B cell (primary cell): Measurements from ENCODE around the gene NHSL2. TPM values are rescaled to one million over a fixed set of nuclear protein-coding genes. Genes with fewer than 3 reads are reported as not detected.

Experiments
- ATAC-seq: fragments of 200-7000 bp; cut with Tn5 transposase; one replicate; pipeline ENCODE4 v1.10.0; 2021; ENCODE audit warnings: low read depth, mild to moderate bottlenecking, moderate number of reproducible peaks, moderate library complexity
- CTCF ChIA-PET: fragments of 350-600 bp; sonication (Branson Sonifier 250); formaldehyde crosslinking; loops from one replicate; lab custom pipeline; 2021; ENCODE audit warnings: antibody characterized with exemption, inconsistent platforms; lab: Charles Lee
- POLR2A ChIA-PET: fragments of 350-600 bp; sonication (Branson Sonifier 250); formaldehyde crosslinking; loops from one replicate; lab custom pipeline; 2021; ENCODE audit warnings: antibody characterized with exemption; lab: Charles Lee
- DNase-seq: peaks from one replicate; pipeline ENCODE4 v3.0.0; 2013
- H2AFZ ChIP-seq: 2 replicates; pipeline ENCODE4 v1.6.1; 2012; ENCODE audit warnings: mild to moderate bottlenecking, low read depth, low read length; ENCODE audit not compliant: insufficient read depth, poor library complexity, severe bottlenecking
- H3K27ac ChIP-seq, 2 donors: 1 replicate in 1 of 2; 2 replicates in 1 of 2; pipeline ENCODE4 v1.5.1; 2012 to 2013; ENCODE audit warnings: low read length in 2 of 2, mild to moderate bottlenecking in 2 of 2, moderate library complexity in 1 of 2
- H3K27me3 ChIP-seq, 4 experiments: fragments of 200-600 bp in 1 of 4; sonication (generic) in 1 of 4; replicated peaks in 1 of 4; 1 replicate in 2 of 4; 2 replicates in 2 of 4; pipeline versions ENCODE4 v1.6.1 to v1.7.0; 2013 to 2016; ENCODE audit warnings: low read length in 3 of 4, mild to moderate bottlenecking in 2 of 4, mixed read lengths in 1 of 4, moderate library complexity in 1 of 4; ENCODE audit not compliant: insufficient read depth in 4 of 4, control insufficient read depth in 3 of 4; ENCODE audit errors: control extremely low read depth in 1 of 4
- H3K36me3 ChIP-seq, 2 experiments: replicated peaks in 1 of 2; 1 replicate in 1 of 2; 2 replicates in 1 of 2; pipeline versions ENCODE4 v1.6.1 to v1.7.1; 2013; ENCODE audit warnings: low read length in 1 of 2; ENCODE audit not compliant: insufficient read depth in 2 of 2, control insufficient read depth in 1 of 2; ENCODE audit errors: control extremely low read depth in 1 of 2, extremely low read depth in 1 of 2
- H3K4me1 ChIP-seq, 2 donors: fragments of 200-600 bp in 1 of 2; sonication (generic) in 1 of 2; 1 replicate in 1 of 2; 2 replicates in 1 of 2; pipeline versions ENCODE4 v1.5.1 to v1.6.1; 2013 to 2017; ENCODE audit warnings: low read length in 2 of 2; ENCODE audit not compliant: control insufficient read depth in 2 of 2, insufficient read depth in 2 of 2
- H3K4me2 ChIP-seq: replicated peaks from 2 replicates; pipeline ENCODE3; 2012; ENCODE audit warnings: mild to moderate bottlenecking, low read depth, low read length; ENCODE audit not compliant: poor library complexity, severe bottlenecking
- H3K4me3 ChIP-seq, 5 experiments: fragments of 200-600 bp in 1 of 5; sonication (generic) in 1 of 5; 1 replicate in 3 of 5; 2 replicates in 2 of 5; pipeline versions ENCODE4 v1.5.1 to v1.7.0; 2011 to 2016; ENCODE audit warnings: low read length in 4 of 5, mild to moderate bottlenecking in 4 of 5, low read depth in 2 of 5, control low read depth in 1 of 5, moderate library complexity in 1 of 5; ENCODE audit not compliant: insufficient read depth in 1 of 5; ENCODE audit errors: control extremely low read depth in 1 of 5, extremely low read depth in 1 of 5
- H3K79me2 ChIP-seq: fragments of 200-600 bp; sonication (generic); one replicate; pipeline ENCODE4 v1.6.0; 2016; ENCODE audit warnings: low read length; ENCODE audit not compliant: control insufficient read depth, insufficient read depth
- H3K9ac ChIP-seq: fragments of 200-600 bp; sonication (generic); 2 replicates; pipeline ENCODE4 v1.6.1; 2017; ENCODE audit warnings: mild to moderate bottlenecking, low read length, moderate library complexity
- H3K9me3 ChIP-seq, 3 donors: one replicate each; pipeline versions ENCODE4 v1.6.1 to v1.7.1; 2013; ENCODE audit warnings: low read length in 2 of 3; ENCODE audit not compliant: control insufficient read depth in 2 of 3, insufficient read depth in 1 of 3; ENCODE audit errors: control extremely low read depth in 1 of 3
- H4K20me1 ChIP-seq: 2 replicates; pipeline ENCODE4 v1.6.0; 2012; ENCODE audit warnings: mild to moderate bottlenecking, low read length; ENCODE audit not compliant: insufficient read depth, control insufficient read depth, poor library complexity, severe bottlenecking
- H3K27ac Mint-ChIP-seq: one replicate; pipeline ENCODE4 v1.8.0; 2021; ENCODE audit warnings: mixed read lengths
- H3K27me3 Mint-ChIP-seq: one replicate; pipeline ENCODE4 v1.8.0; 2021; ENCODE audit warnings: mixed read lengths
- H3K4me1 Mint-ChIP-seq: one replicate; pipeline ENCODE4 v1.8.0; 2021; ENCODE audit warnings: mixed read lengths
- H3K4me3 Mint-ChIP-seq: one replicate; pipeline ENCODE4 v1.8.0; 2021; ENCODE audit warnings: mixed read lengths
- H3K9me3 Mint-ChIP-seq: one replicate; pipeline ENCODE4 v1.8.0; 2022; ENCODE audit warnings: mixed read lengths; ENCODE audit not compliant: insufficient read depth
- CTCF ChIP-seq: fragments of 200-600 bp; IDR thresholded peaks from one replicate; pipeline ENCODE4 v1.8.0; 2022; ENCODE audit warnings: antibody characterized with exemption, mild to moderate bottlenecking
- EZH2 ChIP-seq: IDR thresholded peaks from 2 replicates; pipeline ENCODE4 v1.6.1; 2012; ENCODE audit warnings: borderline replicate concordance, low read depth, mild to moderate bottlenecking, moderate library complexity, low read length; ENCODE audit not compliant: insufficient read depth, poor library complexity, severe bottlenecking
- WGBS: methylation state at CpG from one replicate; pipeline ENCODE4 v1.1.5; 2013; ENCODE audit warnings: missing lambda C conversion rate; ENCODE audit not compliant: insufficient coverage; 5-methylcytosine and 5-hydroxymethylcytosine counted together
- intact Hi-C: fragments of 100-400 bp; cut with micrococcal nuclease; formaldehyde crosslinking; loops from one replicate; pipeline ENCODE4 v1.10.0; 2022
- polyA plus RNA-seq: library from polyadenylated mRNA; depleted of rRNA; stranded (reverse); fragments of >200 nt; gene quantifications from 2 replicates; pipeline ENCODE4 v1.2.3, GENCODE V29; 2012
- total RNA-seq, 2 donors: library from RNA; stranded (reverse); fragments of 120-200 nt in 1 of 2; gene quantifications; 1 replicate in 1 of 2; 2 replicates in 1 of 2; pipeline versions ENCODE4 v1.2.3 to v1.2.4, GENCODE V29; 2013 to 2022

The NHSL2 gene
- total and polyA plus RNA-seq, 2 donors (not counting 1 experiment from before 2014, with no cell fraction given), result 0.16 to 1.7 TPM

DNA sequence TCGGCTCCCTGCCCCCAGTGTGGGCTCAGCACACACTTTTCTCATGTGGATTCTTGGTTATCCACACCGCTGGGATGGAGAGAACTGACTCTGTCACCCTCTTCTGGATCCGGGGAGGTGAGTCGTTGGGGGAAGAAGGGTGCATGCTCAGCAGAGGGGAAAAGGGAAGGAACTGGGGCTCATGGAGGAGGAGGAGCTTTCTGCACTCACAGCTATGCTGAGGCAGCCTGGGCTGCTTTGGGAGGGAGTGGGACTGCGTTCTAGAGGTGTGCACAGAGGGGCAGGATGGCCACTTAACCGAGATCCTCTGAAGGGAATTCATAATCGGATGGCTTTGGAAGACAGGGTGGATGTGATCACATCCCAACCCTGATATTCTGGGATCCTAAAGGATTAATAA is 169.5 kb downstream of the NHSL2 start:
- ATAC-seq (no peak), DNase-seq (no peak)
- H3K4me1 ChIP-seq, result no peaks in the 10 kb centered on the region
- Mint-ChIP-seq H3K27me3 (peaks cover 12% of the 10 kb centered on the region), H3K9me3 (no peaks in the 10 kb centered on the region), H3K4me3 (no peak overlapping the region), H3K27ac (no peak overlapping the region), H3K4me1 (peaks cover 4% of the 10 kb centered on the region)
- ChIA-PET POLR2A (no interaction called here), CTCF (no interaction called here)
- no peak overlapping the region for H2AFZ ChIP-seq
- H3K27me3 ChIP-seq, result peaks cover 0 to 5% (median 0%) of the 10 kb centered on the region in 4 experiments
- no peak overlapping the region for H3K4me2 ChIP-seq
- no peak overlapping the region for H3K9ac ChIP-seq
- no peaks in the 10 kb centered on the region for H3K79me2 ChIP-seq
- no peaks in the 10 kb centered on the region for H3K9me3 ChIP-seq
- no peak overlapping the region for H3K4me3 ChIP-seq
- 25% methylated on average over 4 of the region's 7 CpGs for WGBS
- no peaks in the 10 kb centered on the region for H4K20me1 ChIP-seq
- TF ChIP-seq CTCF (no peak), EZH2 (no peak)
- H3K36me3 ChIP-seq, result no peaks in the 10 kb centered on the region
- H3K27ac ChIP-seq, result no peak overlapping the region
- intact Hi-C loops, result no loop called here

GRCh38 chrX:72080800-72081199 is 170.2 kb downstream of the NHSL2 start:
- Histone ChIP-seq H3K27ac (no peak overlapping the region), H2AFZ (no peak overlapping the region), H3K4me2 (no peak overlapping the region), H3K79me2 (no peaks in the 10 kb centered on the region), H3K4me3 (no peak overlapping the region), H3K36me3 (no peaks in the 10 kb centered on the region), H3K9ac (no peak overlapping the region), H3K9me3 (no peaks in the 10 kb centered on the region), H3K4me1 (no peaks in the 10 kb centered on the region), H4K20me1 (no peaks in the 10 kb centered on the region), H3K27me3 (peaks cover 0 to 5% (median 0%) of the 10 kb centered on the region in 4 experiments)
- DNase-seq (no peak), ATAC-seq (no peak)
- Mint-ChIP-seq H3K27ac (no peak overlapping the region), H3K27me3 (peaks cover 13% of the 10 kb centered on the region), H3K9me3 (no peaks in the 10 kb centered on the region), H3K4me3 (no peak overlapping the region), H3K4me1 (peaks cover 4% of the 10 kb centered on the region)
- no peak for TF ChIP-seq EZH2
- 90% methylated on average over 6 of the region's 7 CpGs for whole genome bisulfite sequencing
- POLR2A ChIA-PET, result no interaction called here
- intact Hi-C loops, result no loop called here
- CTCF ChIA-PET, result interaction anchor here (0.9 kb wide), 1 partner anchor 60 kb away, joined by 3 read pairs; no protein-coding TSS in a partner anchor
